HepG2 (cell line): Measurements from ENCODE around the gene FURIN. TPM values are rescaled to one million over a fixed set of nuclear protein-coding genes. Genes with fewer than 3 reads are reported as not detected.
"Not testable (repeated sequence)": the region's sequence is repeated elsewhere in the genome, so short reads cannot be mapped to it uniquely, and the experiment has no call there.

ENCODE experiments used
- ATAC-seq: fragments of 200-7000 bp; cut with Tn5 transposase; 3 replicates; pipeline ENCODE4 v1.9.1; 2020; ENCODE audit warnings: mild to moderate bottlenecking, moderate library complexity
- BruUV-seq: library from RNA; stranded (reverse); fragments of 400-500 nt; replicated peaks from 2 replicates; lab custom pipeline; 2021; lab: Mats Ljungman, UMichigan
- CTCF ChIA-PET: fragments of 300-600 bp; formaldehyde crosslinking; extraction: SDS; loops from one replicate; lab custom pipeline; 2021; ENCODE audit warnings: low total read pairs, inconsistent platforms, low intra/inter-chr PET ratio; lab: Yijun Ruan, JAX
- POLR2A ChIA-PET: fragments of 350-600 bp; sonication (Branson Sonifier 250); formaldehyde crosslinking; loops from one replicate; lab custom pipeline; 2020; ENCODE audit warnings: antibody characterized with exemption, inconsistent platforms; lab: Yijun Ruan, JAX
- DNase-seq: peaks from one replicate; pipeline ENCODE4 v3.0.0-alpha.2; 2015; ENCODE audit warnings: low spot score
- FAIRE-seq: peaks from 3 replicates; lab custom pipeline; 2011; peaks lifted over from hg19 to GRCh38; lab: Jason Lieb, UNC
- H2AFZ ChIP-seq: one replicate; pipeline ENCODE4 v1.6.1; 2011; ENCODE audit warnings: low read length, inconsistent platforms
- H3K27ac ChIP-seq: fragments of 300-600 bp; 3 replicates; pipeline ENCODE4 v1.8.0; 2011; ENCODE audit warnings: mixed run types, mild to moderate bottlenecking, mixed read lengths, low read length, inconsistent platforms; ENCODE audit not compliant: insufficient read depth; ENCODE audit errors: extremely low read length
- H3K27me3 ChIP-seq, 2 experiments: fragments of 200-600 bp in 1 of 2; 2 replicates in 1 of 2; 3 replicates in 1 of 2; pipeline versions ENCODE4 v1.6.0 to v1.8.0; 2011; ENCODE audit warnings: low read length in 2 of 2, mild to moderate bottlenecking in 2 of 2, moderate library complexity in 2 of 2, inconsistent platforms in 1 of 2; ENCODE audit not compliant: insufficient read depth in 2 of 2, control insufficient read depth in 1 of 2
- H3K36me3 ChIP-seq, 2 experiments: fragments of 200-600 bp in 1 of 2; replicated peaks in 1 of 2; 2 replicates in 1 of 2; 3 replicates in 1 of 2; pipeline versions ENCODE4 v1.5.1 to v1.8.0; 2011; ENCODE audit warnings: low read length in 2 of 2, inconsistent platforms in 1 of 2; ENCODE audit not compliant: insufficient read depth in 2 of 2, control insufficient read depth in 1 of 2
- H3K4me1 ChIP-seq: 2 replicates; pipeline ENCODE4 v1.5.1; 2012; ENCODE audit warnings: low read length, inconsistent platforms; ENCODE audit not compliant: insufficient read depth
- H3K4me2 ChIP-seq: 2 replicates; pipeline ENCODE4 v1.6.0; 2011; ENCODE audit warnings: low read depth, low read length, inconsistent platforms
- H3K4me3 ChIP-seq, 3 experiments: fragments of 200-600 bp in 1 of 3; sonication (generic), shearing (Covaris generic) in 1 of 3; replicated peaks in 1 of 3; 2 replicates each; pipeline ENCODE4 v1.5.1; 2011 to 2016; ENCODE audit warnings: low read length in 3 of 3, inconsistent platforms in 2 of 3, low read depth in 2 of 3, mild to moderate bottlenecking in 2 of 3, control low read depth in 1 of 3, mixed read lengths in 1 of 3; ENCODE audit not compliant: insufficient read depth in 1 of 3
- H3K79me2 ChIP-seq: one replicate; pipeline ENCODE4 v1.6.1; 2011; ENCODE audit warnings: low read length, inconsistent platforms; ENCODE audit not compliant: insufficient read depth
- H3K9ac ChIP-seq: 2 replicates; pipeline ENCODE4 v1.6.0; 2011; ENCODE audit warnings: mild to moderate bottlenecking, low read depth, low read length, inconsistent platforms; ENCODE audit not compliant: insufficient read depth
- H3K9me3 ChIP-seq: 2 replicates; pipeline ENCODE4 v1.5.1; 2012; ENCODE audit warnings: mild to moderate bottlenecking, low read length
- H4K20me1 ChIP-seq: 2 replicates; pipeline ENCODE4 v1.6.0; 2011; ENCODE audit warnings: inconsistent platforms, mild to moderate bottlenecking, low read length, moderate library complexity; ENCODE audit not compliant: insufficient read depth
- CEBPB ChIP-seq: IDR thresholded peaks from 2 replicates; pipeline ENCODE4 v1.6.1; 2011; ENCODE audit warnings: low read depth, low read length, improper control_type of control experiment, borderline replicate concordance
- ZNF383 ChIP-seq: sonication (generic); formaldehyde crosslinking; IDR thresholded peaks from 2 replicates; pipeline ENCODE4 v1.4.0; 2020; ENCODE audit warnings: missing genetic modification reagents, mild to moderate bottlenecking, borderline replicate concordance
- WGBS: methylation state at CpG from one replicate; pipeline ENCODE4 v1.1.6; 2017; ENCODE audit warnings: low lambda C conversion rate; 5-methylcytosine and 5-hydroxymethylcytosine counted together
- in situ Hi-C: cut with HindIII; loops from 2 replicates; pipeline ENCODE4 v1.10.0; 2017; ENCODE audit warnings: low pct_unique_long_range_greater_than_20kb; ENCODE audit not compliant: extremely low pct_ligation_motif_present
- intact Hi-C: fragments of 100-400 bp; cut with micrococcal nuclease; formaldehyde crosslinking; loops from one replicate; pipeline ENCODE4 v1.10.0; 2022; ENCODE audit not compliant: unreplicated experiment
- polyA plus RNA-seq, 8 experiments: library from polyadenylated mRNA; depleted of rRNA in 3 of 8; stranded (reverse) in 7 of 8; unstranded in 1 of 8; fragments of >200 nt; fragmentation: Illumina TruSeq in 4 of 8; extraction: Trizol in 4 of 8; gene quantifications; 2 replicates each; pipeline versions ENCODE4 v1.2.1 to v1.2.3, GENCODE V29; 2011 to 2016; ENCODE audit warnings: low read depth in 4 of 8, missing spikeins in 1 of 8, mixed read lengths in 1 of 8; ENCODE audit not compliant: insufficient read depth in 1 of 8
- total RNA-seq, 5 experiments: library from RNA; depleted of rRNA; stranded (reverse); fragments of >200 nt; fragmentation: Illumina TruSeq; extraction: Trizol; gene quantifications; 2 replicates each; pipeline ENCODE4 v1.2.3, GENCODE V29; 2016; ENCODE audit warnings: low read depth in 1 of 5

Gene FURIN
- total and polyA plus RNA-seq, 2 of the 13 experiments (the other 11 are each of a cell fraction or from before 2014, with no cell fraction given), result 15.2 to 17.4 TPM

GRCh38 chr15:90921887-90922286, 53.5 kb downstream of the FURIN start:
- FAIRE-seq (no peak), DNase-seq (no peak), ATAC-seq (no peak)
- Histone ChIP-seq H3K4me1 (peaks cover 16% of the 10 kb centered on the region), H3K36me3 (peaks cover 18 to 44% of the 10 kb centered on the region in 2 experiments; a peak in 4 of 5 replicates), H3K9me3 (no peaks in the 10 kb centered on the region), H3K9ac (no peak overlapping the region), H3K27ac (no peak overlapping the region), H4K20me1 (no peaks in the 10 kb centered on the region), H3K27me3 (no peaks in the 10 kb centered on the region), H2AFZ (no peak overlapping the region), H3K4me2 (no peak overlapping the region), H3K79me2 (no peaks in the 10 kb centered on the region), H3K4me3 (no peak overlapping the region)
- TF ChIP-seq ZNF383 (CRISPR knock-in tag) (no peak), CEBPB (peak; percentile 41; the same call in 1 of the 2 replicates)
- BruUV-seq, result no TSS peak
- intact Hi-C loops (no loop called here), in situ Hi-C loops (no loop called here)
- POLR2A ChIA-PET, result interaction anchor here (4.1 kb wide), 1 partner anchor 10 kb away, joined by 24 read pairs; the partner anchor contains the start of gene HDDC3
- CTCF ChIA-PET, result no interaction called here
- 86% methylated on average over 4 of the region's 4 CpGs for WGBS

GRCh38 chr15:90922712-90923322, 54.4 kb downstream of the FURIN start:
- H3K27ac ChIP-seq, result peak overlapping the region; percentile 24
- H3K9me3 ChIP-seq, H3K9ac ChIP-seq, H3K79me2 ChIP-seq, FAIRE-seq, in situ Hi-C loops, H3K4me3 ChIP-seq, H4K20me1 ChIP-seq, intact Hi-C loops, H3K27me3 ChIP-seq, BruUV-seq, CTCF ChIA-PET, DNase-seq, H2AFZ ChIP-seq: not testable (repeated sequence)
- H3K36me3 ChIP-seq, result peaks cover 14 to 34% of the 10 kb centered on the region in 2 experiments; a peak in 3 of 5 replicates
- H3K4me1 ChIP-seq, result peaks cover 16% of the 10 kb centered on the region
- ATAC-seq, result peak; percentile 79
- POLR2A ChIA-PET, result interaction anchor here (1.3 to 4.1 kb wide), 2 partner anchors 9 to 19 kb away, joined by 4 to 24 read pairs; partner anchors contain the start of gene HDDC3
- H3K4me2 ChIP-seq, result 0 out of 2 replicates have a peak overlapping the region, but pooled peaks have one; percentile 3
- 65% methylated on average over 7 of the region's 7 CpGs for WGBS
